Renal cortex interstitium (tissue), 11 donors: Measurements from ENCODE around the gene LRRFIP1. TPM values are rescaled to one million over a fixed set of nuclear protein-coding genes. Genes with fewer than 3 reads are reported as not detected.

Source experiments
- DNase-seq, 11 donors: peaks; one replicate each; pipeline ENCODE4 v3.0.0-alpha.2; 2013; ENCODE audit warnings: low read depth in 9 of 11, low spot score in 4 of 11; ENCODE audit errors: extremely low read depth in 1 of 11
- polyA plus RNA-seq, 3 donors: library from polyadenylated mRNA; unstranded; fragments of 120-200 nt; gene quantifications; one replicate each; pipeline ENCODE4 v1.2.1, GENCODE V29; 2013; ENCODE audit not compliant: insufficient read length in 3 of 3

Gene LRRFIP1
- polyA plus RNA-seq, 3 donors, result 76.2 to 104 (median 94.4) TPM

DNA sequence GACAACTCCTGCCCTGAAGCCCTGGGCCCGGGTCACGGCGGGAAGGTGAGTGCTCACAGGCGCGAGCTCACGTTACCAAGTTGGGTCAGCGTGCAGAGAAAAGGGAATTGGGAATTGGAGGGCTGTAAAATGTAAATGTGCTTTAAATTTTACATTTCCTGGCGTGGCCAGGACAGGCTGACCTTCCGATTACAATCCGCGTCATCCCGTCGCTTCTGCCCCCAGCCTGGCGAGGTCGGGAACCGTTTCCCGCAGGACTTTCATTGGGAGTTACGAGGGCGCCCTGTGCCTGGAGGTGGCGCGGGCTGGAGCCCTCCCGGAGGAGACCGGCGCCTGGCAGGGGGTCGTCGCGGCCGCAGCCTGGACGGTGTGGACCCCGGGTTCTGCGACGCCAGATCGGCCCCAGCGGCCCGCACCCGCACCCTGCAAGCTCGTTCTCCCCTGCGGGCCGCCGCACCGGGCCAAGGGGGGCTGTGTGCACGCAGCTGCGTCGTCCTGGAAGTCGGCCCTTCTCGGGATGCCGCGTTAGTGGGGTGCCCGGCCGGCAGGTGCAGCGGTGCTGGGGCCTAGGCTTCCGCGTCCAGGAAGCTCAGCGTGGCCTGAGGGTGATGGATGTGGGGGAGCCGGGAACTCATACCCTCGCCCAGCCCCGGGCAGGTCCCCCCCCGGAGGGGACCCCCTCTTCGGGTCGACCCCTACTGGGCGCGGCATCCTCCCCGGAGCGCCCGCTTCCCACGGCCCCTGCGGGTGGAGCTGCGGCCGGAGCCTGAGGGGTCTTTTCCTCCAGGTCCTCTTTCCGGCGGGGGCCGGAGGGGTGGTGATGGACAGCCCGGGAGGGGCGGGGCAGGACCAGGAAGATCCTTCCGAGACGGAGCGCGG lies 63.9 kb downstream of the LRRFIP1 start:
- DNase-seq, result no peak

DNA sequence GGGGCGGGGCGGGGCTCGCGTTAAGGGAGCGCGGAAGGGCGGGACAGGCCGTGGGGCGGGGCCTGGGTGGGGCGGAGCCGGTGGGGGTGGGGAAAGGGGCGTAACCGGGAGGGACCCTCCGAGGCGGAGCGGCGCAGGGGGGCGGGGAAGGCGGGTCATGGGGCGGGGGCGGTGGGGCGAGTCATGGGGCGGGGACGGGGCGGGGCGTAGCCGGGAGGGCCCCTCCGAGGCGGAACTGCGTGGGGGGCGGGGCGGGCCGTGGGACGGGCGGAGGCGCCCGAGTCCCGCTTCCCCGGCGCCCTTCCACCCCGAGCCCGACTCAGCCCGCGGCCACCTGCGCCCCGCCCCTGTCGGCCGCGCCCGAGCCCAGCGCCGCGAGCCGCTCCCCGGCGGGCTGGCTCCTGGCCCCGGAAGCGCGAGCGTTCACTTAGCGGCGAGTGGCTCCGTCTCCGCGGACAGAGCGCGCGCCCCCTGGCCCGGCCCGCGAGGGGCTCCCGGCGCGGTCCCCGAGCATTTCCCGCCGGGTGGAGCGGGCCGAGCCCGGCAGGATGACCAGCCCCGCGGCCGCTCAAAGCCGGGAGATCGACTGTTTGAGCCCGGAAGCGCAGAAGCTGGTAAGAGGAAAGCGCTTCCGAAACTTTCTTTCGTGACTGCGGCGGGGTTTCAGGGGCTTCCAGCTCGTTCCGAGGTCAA lies 64.7 kb downstream of the LRRFIP1 start:
- DNase-seq, result peak in 5 of 11 donors; percentile 80 to 88 (median 84)

DNA sequence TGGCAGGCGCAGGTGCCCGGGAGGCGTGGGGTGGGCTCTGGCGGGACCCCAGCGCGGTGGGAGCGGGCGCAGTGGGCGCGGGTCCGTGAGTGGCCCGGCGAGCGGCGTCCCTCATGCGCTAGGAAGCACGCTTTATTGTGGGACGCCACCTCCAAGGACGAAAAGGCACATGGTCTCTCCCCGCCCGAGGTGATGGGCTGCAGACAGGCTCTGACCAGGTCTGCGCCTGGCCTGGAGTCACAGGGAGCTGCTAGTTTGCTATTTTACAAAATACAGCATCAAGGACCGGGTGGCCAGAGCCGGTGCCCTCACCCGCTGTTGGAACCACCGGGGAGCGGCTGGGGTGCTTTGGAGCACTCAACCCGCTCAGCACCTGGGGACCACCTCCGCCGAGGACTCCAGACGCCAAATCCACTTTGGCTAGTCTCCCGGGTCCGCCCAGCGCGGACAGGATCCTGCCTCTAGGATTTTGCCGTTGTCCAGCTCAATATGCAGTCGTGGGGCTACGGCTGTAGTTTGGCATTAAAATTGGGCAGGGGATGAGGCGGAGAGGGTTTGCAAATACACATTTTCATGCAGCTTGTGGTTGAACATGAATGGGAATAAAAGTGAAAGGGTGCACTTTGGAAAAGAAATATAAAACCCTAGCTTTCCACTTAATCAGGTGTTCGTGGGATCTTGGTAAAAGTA lies 65.4 kb downstream of the LRRFIP1 start:
- no peak for DNase-seq

DNA sequence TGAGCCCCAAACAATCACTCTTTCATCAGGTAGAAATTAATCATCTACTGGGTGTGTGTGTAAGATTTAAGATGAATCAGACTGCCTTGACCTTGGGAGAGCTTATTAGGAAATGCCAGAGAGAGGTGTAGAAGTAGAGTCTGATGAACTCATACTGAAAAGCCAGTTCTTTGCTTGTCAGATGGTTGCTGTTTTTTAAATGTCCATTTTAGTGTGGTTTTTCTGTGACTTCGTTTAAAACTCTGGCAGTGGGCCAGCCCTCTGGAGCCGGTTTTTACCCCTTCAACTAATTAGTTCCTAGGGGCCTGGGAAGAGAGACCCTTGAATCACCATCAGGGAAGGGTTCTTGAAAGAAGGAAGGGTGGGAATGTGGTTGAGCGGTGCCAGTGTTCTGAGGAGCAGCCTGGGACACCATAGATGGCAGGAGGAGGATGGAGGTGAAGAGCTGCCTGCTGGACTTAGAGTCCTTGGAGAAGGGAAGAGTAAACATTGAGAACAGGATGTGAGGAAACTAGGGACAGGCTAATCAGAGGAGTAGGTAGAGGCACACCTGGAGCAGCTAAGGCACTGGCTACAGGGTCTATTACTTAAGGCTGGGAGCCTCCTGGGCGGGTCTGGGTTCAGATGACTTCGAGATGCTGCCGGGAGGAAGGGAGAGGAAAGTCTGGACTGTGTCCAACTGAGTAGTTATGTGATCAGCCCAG lies 66.1 kb downstream of the LRRFIP1 start:
- DNase-seq, result no peak

DNA sequence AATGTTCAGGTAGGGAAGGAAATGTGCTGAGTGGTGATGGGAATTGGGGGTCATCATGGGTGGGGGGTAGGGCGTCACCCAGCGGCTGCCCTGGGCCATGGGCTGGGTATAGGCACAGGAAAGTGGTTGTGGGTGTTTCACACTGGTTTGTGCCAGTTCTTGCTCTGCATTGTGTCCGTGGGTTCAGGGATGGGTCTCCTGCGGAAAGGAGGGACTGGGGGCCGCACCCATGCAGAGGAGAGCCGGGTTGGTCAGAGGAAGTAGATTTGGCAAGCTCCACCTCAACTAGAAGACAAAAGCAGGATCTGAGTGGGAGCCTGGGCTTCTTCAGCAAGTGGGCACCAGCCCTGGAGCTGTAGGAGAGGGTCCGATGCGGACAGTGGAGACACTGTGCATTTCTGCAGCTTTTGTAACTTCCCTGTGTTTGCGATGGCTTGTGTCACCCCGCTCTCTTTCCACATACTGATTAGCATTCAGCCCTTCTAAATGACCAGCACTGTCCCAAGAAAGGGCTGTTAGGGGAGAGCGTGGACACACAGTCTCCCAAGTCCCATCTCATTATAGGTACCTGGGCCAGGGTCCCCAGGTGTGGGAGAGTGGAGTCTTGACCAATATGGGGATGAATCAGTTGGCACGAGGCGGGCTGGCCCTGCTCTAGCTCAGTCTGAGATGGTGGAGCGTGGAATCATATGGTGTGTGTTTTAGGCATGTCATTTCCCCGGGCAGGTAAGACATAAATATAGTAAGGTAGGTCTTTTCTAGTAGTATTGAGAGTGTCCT lies 67.2 kb downstream of the LRRFIP1 start:
- no peak for DNase-seq

DNA sequence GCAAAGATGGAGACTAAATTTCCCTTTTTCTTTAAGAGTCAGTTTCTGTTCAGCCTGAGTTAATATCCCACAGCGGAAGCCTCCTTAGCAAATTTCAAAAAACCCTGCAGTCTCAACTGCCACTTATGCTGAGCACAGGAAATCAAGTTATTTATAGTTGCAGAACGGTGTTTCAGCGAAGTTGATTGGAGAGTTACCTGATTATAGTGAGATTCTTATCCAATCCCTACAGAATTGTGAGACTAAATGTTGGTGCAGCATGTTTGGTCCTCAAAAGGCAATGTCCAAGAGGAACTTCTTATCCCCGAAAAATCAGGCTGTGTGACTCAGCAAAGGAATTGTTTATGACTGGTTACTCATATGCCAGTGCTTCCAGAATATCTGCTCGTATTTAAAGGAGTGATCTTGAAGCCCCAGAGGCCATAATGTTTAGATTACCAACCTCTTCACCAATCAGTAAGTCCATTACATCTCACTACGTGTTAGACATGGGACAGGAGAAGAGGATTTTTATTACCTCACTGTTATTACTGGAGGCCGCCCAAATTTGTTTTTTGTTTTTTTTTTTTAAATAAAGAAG lies 67.9 kb downstream of the LRRFIP1 start:
- DNase-seq, result no peak

DNA sequence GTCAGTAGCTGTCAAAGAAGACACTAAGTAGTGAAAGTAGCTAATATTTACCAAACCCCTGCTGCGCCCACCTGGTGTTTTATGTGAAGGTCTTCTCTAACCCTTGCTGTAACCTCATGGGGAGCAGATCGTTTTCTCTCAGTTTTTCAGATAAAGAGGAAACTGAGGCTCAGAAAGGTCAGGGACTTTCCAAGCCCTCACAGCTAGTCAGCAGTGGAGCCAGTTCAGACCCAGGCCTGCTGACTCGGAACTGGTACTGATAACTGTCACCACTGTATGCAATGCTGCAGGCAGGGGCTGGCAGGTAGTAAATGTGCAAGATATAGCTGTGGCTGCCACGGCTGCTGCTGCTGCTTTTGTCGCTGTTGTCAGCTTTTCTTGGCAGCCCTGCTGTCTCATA lies 69.1 kb downstream of the LRRFIP1 start:
- no peak for DNase-seq

DNA sequence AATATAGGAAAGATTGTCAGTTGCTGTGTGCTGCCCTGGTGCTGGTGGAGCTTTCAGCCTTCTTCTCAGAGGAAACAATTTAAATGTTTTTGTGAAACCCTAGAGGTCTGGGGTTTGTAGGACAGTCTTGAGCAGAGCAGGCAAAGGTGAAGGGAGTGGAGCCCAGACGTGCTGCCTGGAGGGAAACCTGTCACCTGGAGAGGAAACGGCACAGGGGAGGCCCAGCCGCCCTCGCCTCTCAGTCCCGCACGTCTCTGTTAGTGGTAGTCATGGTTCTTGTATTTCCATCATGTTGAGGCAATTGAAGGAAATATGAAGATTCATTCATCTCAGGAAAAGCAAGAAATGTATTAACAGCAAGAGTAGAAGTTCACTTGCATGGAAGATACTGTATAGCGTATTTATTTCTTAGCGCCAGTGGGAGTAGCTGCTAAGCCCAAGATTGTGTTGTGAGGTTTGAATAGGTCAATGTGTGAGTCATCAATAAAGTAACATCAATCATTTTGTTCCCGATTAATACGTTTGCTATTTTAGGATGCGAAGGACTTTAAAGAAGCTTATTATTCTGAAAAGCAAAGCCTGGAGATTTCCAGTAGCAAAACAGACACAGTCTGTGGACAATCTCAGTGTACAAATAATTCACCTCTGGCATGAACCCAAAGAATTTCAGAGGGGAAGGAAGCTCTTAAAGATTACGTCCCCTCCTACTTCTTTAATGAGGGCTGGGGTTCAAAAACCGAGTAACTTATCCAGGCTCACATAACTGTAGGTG lies 70.4 kb downstream of the LRRFIP1 start:
- DNase-seq, result no peak

DNA sequence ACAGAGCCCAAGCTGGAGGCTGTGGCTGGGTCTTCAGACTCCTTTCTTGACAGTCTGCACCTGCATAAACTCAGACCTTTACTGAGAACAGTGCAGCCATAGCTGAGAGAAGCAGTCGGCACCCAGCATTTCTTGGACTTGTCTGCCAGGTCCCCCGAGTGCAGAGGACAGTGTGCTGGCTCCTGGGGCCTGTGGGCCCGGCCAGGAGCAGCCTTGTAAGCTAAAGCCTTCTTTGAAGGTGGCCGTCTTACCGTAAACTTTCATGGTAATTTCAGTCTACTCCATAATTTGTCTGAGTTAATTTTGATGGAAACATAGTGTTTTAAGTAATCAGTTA lies 70.9 kb downstream of the LRRFIP1 start:
- no peak for DNase-seq

DNA sequence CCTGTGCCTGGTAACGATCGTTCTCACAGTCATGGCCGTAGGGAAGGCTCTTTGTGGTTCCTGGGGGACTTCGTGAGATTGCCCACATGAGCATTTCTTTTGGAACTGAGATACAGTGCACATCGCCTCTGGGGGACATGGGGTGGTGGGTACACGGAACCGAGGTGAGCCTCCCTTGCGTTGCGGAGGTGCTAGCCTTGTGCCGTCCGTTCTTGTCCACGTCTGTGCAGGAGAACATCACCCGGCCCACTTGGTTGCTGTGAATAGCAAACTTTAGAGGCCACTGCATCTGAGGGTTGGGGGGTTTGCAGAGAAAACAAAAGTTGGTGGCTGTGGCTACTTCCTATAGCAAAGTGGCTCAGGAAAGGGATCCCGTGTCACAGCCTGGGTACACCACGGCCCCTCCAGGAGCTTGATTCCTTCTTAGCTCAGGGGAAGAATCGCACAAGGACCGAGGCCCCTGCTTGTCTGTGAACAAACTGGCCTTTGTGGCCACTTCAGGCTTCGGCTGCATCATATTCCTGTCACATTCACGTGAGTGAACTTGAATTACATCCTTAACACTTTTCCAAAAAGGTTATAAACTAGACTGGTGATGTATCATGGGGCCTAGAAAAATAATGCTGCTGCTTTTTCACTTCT lies 72.6 kb downstream of the LRRFIP1 start:
- DNase-seq, result no peak

DNA sequence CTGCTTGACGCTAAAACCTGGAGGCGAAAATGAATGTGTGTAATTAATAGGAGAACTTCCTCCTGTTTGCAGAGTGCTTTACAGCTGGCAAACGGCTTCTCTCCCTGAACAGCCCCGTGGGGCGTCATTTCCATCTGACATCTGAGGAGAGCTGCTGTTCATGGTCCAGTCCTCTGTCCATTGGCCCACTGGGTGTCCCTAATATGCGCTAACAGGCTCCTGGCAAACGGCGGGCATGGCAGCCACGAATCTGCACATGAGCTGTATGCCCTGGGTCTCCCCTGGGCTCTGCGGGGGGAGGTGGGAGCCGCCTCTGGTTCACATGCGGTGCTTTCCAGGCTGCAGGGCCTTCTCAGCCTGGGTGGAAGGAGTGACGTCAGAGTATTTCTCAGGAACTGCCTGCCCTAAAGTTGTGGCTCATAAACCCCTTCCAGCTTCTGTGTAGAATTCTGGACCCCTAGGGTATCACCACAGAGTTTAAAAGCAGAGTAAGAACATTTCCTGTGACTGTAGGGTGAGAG lies 73.2 kb downstream of the LRRFIP1 start:
- DNase-seq, result peak in 7 of 11 donors; percentile 65 to 87 (median 76)

DNA sequence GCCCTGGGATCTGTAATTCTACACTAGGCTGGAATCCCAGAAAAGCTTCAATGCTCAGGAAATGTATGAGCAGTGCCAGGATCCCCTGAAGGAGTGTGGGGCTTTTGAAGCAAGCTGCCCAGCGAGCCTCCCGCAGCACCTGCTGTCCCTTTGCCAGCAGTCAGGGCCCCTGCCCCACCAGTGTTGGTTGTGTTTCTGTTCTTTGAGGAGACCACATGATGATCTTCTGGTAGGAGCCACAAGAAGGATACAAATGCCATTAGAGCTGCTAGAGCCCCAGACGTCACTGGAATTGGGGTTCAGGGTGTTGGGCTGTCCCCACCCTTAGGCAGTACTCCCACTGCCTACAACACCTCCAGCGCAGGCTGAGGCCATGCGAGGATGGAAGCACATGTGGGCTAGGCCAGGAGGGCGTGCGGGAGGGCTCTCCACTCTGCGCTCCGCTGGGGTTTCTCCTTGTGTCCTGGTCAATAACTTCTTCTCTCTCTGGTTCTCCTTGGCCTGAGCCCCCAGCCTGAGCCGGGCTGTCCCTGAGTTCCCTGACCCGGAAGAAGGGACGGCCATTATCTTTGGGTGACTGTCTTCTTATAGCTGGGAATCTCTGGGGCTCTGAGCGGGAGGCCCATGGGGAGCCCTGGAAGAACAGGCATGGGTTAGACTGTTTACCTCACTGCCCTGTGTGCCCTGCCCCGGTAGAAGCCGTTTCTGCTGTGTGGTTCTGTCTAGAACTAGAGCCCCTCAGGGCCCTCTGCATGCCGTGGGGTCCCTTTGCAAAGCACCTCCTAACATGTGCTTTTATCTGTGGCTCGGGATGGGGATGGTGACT lies 73.9 kb downstream of the LRRFIP1 start:
- no peak for DNase-seq

DNA sequence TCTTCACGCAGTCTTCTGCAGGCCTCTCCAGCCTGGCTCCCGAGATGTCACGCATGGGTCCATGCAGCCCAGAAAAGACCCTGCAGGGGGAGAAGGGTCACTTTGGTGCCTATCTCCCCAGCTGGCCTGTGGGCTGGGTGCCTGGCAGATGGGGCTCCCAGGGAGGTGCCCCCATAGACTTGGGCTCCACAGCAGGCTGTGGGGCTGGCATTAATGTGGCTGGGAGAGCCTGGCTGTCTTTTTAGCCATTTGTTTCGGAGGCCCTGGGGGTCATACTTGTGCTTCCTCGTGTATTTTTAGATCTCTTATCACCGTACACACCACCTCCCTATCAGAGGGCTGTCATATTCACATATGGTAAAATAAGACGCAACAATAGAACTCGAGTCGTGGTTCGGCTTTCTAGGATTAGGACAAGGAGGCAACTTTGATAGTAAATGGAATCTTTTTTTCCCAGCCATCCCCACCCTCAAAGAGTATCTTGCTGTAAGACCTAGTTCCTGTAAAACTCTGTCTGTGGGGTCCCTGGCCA lies 74.5 kb downstream of the LRRFIP1 start:
- no peak for DNase-seq

DNA sequence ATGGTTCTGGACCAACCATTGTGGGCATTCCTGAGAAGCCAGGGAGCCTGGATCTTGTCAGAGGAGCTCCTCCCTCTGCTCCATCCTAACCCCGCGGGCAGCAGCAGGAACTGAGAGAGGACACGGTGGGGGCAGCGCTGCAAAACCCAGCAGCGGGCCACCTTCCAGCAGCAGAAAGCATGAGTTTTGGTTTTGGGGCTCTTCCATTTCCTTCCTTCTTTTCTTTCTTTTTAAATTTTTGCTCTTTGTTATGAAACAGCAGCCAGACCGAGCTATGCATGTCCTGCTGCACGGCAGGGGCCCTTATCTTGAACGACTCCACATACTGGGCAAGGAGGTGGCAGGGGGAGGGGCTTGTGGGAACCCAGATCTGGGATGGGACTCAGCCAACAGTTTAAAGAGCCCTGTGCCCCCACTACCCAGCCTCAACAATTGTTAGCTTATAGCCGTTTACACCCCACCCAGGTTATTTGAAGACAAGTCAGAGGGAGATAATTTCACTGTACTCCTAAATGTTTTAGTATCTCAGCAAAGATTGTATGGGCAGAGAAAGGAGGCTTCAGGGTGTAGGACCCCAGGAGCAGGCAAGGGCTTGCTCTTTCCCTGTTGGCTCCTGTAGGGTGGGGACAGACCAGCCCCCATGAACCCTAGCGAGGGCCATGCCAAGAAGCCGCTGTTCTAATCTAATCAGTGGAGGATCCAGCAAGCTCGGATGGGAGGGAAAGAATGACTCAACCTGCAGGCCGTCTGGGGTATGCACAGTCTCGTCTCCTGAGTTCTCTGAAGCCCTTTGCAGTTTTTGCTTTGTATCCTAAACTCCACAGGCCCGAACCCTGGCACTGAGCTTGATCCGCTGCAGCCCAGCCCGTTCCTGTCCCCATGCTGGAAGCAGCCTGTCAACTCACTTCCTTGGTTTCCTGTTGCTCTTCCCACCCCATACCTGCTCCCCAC lies 75.3 kb downstream of the LRRFIP1 start:
- no peak for DNase-seq
